ENCODE results near the gene FAM174C.

DNA sequence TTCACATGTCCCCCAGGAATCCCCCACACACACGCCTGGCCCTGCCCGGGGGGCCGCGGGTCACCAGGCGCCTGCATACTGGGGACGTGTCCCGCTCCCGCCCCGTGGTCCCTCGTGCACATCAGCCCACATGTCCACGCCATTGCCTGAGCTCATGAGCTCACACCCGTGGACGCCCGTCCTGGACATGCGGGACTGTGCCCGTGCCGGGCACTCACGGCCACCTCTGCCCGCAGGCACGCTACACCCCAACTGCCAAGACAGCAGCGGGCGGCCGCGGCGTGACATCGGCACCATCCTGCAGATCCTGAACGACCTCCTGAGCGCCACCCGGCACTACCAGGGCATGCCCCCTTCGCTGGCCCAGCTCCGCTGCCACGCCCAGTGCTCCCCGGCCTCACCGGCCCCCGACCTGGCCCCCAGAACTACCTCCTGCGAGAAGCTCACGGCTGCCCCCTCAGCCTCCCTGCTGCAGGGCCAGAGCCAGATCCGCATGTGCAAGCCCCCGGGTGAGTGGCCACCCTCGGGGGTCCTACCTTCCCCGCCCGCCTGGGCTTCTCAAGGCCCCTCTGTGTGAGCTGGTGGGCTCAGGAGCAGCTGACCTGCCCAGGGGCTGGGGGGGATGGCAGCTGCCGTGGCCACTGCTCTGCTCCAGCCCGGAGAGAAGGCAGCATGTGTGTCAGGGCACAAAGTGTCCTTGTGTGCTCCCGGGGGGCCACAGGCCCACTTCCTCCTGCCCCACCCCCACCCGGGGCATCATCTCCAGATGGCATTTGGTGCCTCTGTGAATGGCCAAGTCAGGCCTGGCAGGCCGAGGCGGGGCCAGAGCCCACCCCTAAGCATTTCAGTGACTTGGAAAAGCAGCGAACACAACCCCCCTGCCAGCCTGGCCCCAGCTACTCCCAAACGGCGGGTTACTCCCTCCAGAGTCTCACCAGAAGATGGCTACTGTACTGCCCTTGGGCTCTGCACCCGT is 19.9 kb upstream of the FAM174C start:
- no peak for TF ChIP-seq EZH2 (IDR thresholded peaks at IDR 0.05; ENCODE audit: low read length)
- TF ChIP-seq, protein P1, sequence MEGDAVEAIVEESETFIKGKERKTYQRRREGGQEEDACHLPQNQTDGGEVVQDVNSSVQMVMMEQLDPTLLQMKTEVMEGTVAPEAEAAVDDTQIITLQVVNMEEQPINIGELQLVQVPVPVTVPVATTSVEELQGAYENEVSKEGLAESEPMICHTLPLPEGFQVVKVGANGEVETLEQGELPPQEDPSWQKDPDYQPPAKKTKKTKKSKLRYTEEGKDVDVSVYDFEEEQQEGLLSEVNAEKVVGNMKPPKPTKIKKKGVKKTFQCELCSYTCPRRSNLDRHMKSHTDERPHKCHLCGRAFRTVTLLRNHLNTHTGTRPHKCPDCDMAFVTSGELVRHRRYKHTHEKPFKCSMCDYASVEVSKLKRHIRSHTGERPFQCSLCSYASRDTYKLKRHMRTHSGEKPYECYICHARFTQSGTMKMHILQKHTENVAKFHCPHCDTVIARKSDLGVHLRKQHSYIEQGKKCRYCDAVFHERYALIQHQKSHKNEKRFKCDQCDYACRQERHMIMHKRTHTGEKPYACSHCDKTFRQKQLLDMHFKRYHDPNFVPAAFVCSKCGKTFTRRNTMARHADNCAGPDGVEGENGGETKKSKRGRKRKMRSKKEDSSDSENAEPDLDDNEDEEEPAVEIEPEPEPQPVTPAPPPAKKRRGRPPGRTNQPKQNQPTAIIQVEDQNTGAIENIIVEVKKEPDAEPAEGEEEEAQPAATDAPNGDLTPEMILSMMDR (optimal IDR thresholded peaks at IDR 0.05 in 1 of 3, IDR thresholded peaks at IDR 0.05 in 1 of 3, conservative IDR thresholded peaks at IDR 0.05 in 1 of 3; ENCODE audit: extremely low read depth in 1 of 3, insufficient read depth in 2 of 3, low read length in 3 of 3): no peak

Data from keratinocyte (primary cell).